GM18505 (cell line): ENCODE results near the gene CELA2A.
"Not testable (repeated sequence)": the region's sequence is repeated elsewhere in the genome, so short reads cannot be mapped to it uniquely, and the experiment has no call there.

Source experiments
- ATAC-seq: cut with Tn5 transposase; IDR thresholded peaks from one replicate; pipeline ENCODE4 v1.9.1; 2021; ENCODE audit not compliant: unreplicated experiment
- POLR2A ChIP-seq: IDR thresholded peaks from 4 replicates; pipeline ENCODE4 v1.6.1; 2011; ENCODE audit warnings: borderline replicate concordance; ENCODE audit not compliant: insufficient read depth, insufficient read length; ENCODE audit errors: extremely low read depth

CELA2A gene

DNA sequence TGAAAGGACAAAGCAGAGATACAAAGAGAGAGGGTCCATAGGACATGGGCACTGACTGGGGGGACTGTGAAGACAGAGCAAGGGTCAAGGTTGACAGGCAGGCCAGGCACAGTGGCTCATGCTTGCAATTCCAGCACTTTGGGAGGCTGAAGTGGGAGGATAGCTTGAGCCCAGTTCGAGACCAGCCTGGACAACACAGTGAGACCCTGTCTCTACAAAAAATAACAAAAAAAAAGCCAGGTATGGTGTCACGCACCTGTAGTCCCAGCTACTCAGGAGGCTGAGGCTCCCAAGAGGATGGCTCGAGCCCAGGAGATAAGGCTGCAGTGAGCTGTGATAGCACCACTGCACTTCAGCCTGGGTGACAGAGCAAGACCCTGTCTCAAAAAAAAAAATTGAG, 63.1 kb downstream of the CELA2A start:
- TF ChIP-seq POLR2A: no peak
- no peak for ATAC-seq

DNA sequence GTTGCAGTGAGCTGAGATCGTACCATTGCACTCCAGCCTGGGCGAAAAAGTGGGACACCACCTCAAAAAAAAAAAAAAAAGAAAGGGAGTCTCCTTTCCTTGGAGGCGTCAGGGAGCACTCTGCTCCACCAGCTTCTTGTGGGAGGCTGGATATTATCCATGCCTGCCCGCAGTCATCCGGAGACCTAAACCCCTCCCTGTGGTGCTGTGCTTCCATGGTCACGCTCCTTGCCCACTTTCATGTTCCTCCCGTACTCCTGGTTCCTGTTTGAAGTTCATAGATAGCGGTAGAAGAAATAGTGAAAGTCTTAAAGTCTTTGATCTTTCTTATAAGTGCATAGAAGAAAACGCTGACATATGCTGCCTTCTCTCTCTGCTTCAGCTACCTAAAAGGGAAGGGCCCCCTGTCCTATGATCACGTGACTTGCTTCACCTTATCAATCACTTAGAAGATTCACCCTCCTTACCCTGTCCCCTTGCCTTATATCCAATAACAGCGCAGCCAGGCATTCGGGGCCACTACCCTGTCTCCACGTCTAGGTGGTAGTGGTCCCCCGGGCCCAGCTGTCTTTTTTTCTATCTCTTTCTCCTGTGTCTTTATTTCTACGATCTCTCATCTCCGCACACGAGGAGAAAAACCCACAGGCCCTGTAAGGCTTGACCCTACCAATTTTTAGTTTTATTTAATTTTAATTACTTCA, 64.8 kb downstream of the CELA2A start:
- not testable (repeated sequence) for ATAC-seq
